ENCODE data around the gene PJA2. TPM values are rescaled to one million over a fixed set of nuclear protein-coding genes. Genes with fewer than 3 reads are reported as not detected.

The PJA2 gene
- total and polyA plus RNA-seq, 9 of the 15 experiments (the other 6 are each of a cell fraction or from before 2014, with no cell fraction given), result 25.1 to 82.1 (median 50.1) TPM

- no peak for TF ChIP-seq MGA (IDR thresholded peaks at IDR 0.05)
- TF ChIP-seq ZSCAN32 (CRISPR knock-in tag; IDR thresholded peaks at IDR 0.05), result no peak
- TF ChIP-seq RBM34 (IDR thresholded peaks at IDR 0.05; ENCODE audit: borderline replicate concordance, insufficient read depth, low read length), result no peak
- TF ChIP-seq KAT8 (IDR thresholded peaks at IDR 0.05; ENCODE audit: low read depth), result no peak
- TF ChIP-seq ELK1 (CRISPR knock-in tag; IDR thresholded peaks at IDR 0.05), result no peak
- TF ChIP-seq ZKSCAN1 (IDR thresholded peaks at IDR 0.05; ENCODE audit: low read depth, low read length), result 0 out of 2 replicates have a peak, but pooled peaks have one; percentile 26
- peak; percentile 64; the same call in 1 of the 2 replicates for TF ChIP-seq MIER1 (IDR thresholded peaks at IDR 0.05; ENCODE audit: low read depth)
- no peak for TF ChIP-seq SETDB1 (IDR thresholded peaks at IDR 0.05; ENCODE audit: low read length)
- no peak for TF ChIP-seq ZNF778 (CRISPR knock-in tag; IDR thresholded peaks at IDR 0.05)
- peak; percentile 26; the same call in 1 of the 2 replicates for TF ChIP-seq BHLHE40 (IDR thresholded peaks at IDR 0.05; ENCODE audit: low read length)
- TF ChIP-seq ZNF174 (CRISPR knock-in tag; IDR thresholded peaks at IDR 0.05), result no peak
- 0 out of 2 replicates have a peak, but pooled peaks have one; percentile 27 for TF ChIP-seq BCOR (IDR thresholded peaks at IDR 0.05)
- no peak for TF ChIP-seq ZNF311 (CRISPR knock-in tag; IDR thresholded peaks at IDR 0.05)
- no peak for TF ChIP-seq ILK (tag; IDR thresholded peaks at IDR 0.05; ENCODE audit: borderline replicate concordance, low read depth)
- peak; percentile 75 for TF ChIP-seq TOE1 (IDR thresholded peaks at IDR 0.05; ENCODE audit: borderline replicate concordance)
- no peak for TF ChIP-seq TOE1 (CRISPR knock-in tag; IDR thresholded peaks at IDR 0.05; ENCODE audit: borderline replicate concordance, low read depth)
Observed at GRCh38 chr5:109408991-109409843, 557 bp downstream of the PJA2 start (continued).
